DOHH2 (cell line): ENCODE measurements around the gene SFTPA1.
"Not testable (repeated sequence)": the region's sequence is repeated elsewhere in the genome, so short reads cannot be mapped to it uniquely, and the experiment has no call there.

Source experiments
- H3F3A ChIP-seq: fragments of 200-600 bp; sonication (generic), shearing (Covaris generic); 2 replicates; pipeline ENCODE4 v1.6.0; 2016; ENCODE audit warnings: antibody characterized with exemption, mild to moderate bottlenecking; ENCODE audit not compliant: control insufficient read depth, insufficient read depth
- H3K27ac ChIP-seq: fragments of 200-600 bp; sonication (generic); 2 replicates; pipeline ENCODE4 v1.5.1; 2014; ENCODE audit warnings: low read depth, mild to moderate bottlenecking, low read length, moderate library complexity
- H3K27me3 ChIP-seq: fragments of 200-600 bp; sonication (generic); 2 replicates; pipeline ENCODE4 v1.6.1; 2014; ENCODE audit warnings: mild to moderate bottlenecking, low read length, mixed read lengths; ENCODE audit not compliant: control insufficient read depth
- H3K36me3 ChIP-seq: fragments of 200-600 bp; sonication (generic); 2 replicates; pipeline ENCODE4 v1.6.1; 2014; ENCODE audit warnings: mild to moderate bottlenecking, low read length, moderate library complexity, mixed read lengths; ENCODE audit not compliant: control insufficient read depth
- H3K4me1 ChIP-seq: fragments of 200-600 bp; sonication (generic); 2 replicates; pipeline ENCODE4 v1.6.1; 2014; ENCODE audit warnings: mild to moderate bottlenecking, low read length, mixed read lengths; ENCODE audit not compliant: control insufficient read depth
- H3K4me2 ChIP-seq: fragments of 200-600 bp; sonication (generic); 2 replicates; pipeline ENCODE4 v1.6.0; 2014; ENCODE audit warnings: mild to moderate bottlenecking, low read length, moderate library complexity
- H3K4me3 ChIP-seq: fragments of 200-600 bp; sonication (generic); 2 replicates; pipeline ENCODE4 v1.5.1; 2014; ENCODE audit warnings: mild to moderate bottlenecking, low read length, mixed read lengths
- H3K79me2 ChIP-seq: fragments of 200-600 bp; sonication (generic); 2 replicates; pipeline ENCODE4 v1.6.1; 2014; ENCODE audit warnings: mild to moderate bottlenecking, low read length, mixed read lengths; ENCODE audit not compliant: control insufficient read depth
- H3K9me2 ChIP-seq: fragments of 200-600 bp; sonication (generic); replicated peaks from 2 replicates; pipeline ENCODE4 v1.6.1; 2014; ENCODE audit warnings: mild to moderate bottlenecking, low read length, mixed read lengths; ENCODE audit not compliant: control insufficient read depth
- H3K9me3 ChIP-seq: fragments of 200-600 bp; sonication (generic); 2 replicates; pipeline ENCODE4 v1.6.1; 2014; ENCODE audit warnings: antibody characterized with exemption, low read length, mixed read lengths; ENCODE audit not compliant: control insufficient read depth, insufficient read depth
- H4K20me1 ChIP-seq: fragments of 200-600 bp; sonication (generic); 2 replicates; pipeline ENCODE4 v1.6.0; 2014; ENCODE audit warnings: low read depth, mild to moderate bottlenecking, antibody characterized with exemption, low read length, moderate library complexity; ENCODE audit not compliant: control insufficient read depth, insufficient read depth
- EZH2phosphoT487 ChIP-seq: fragments of 200-600 bp; sonication (generic); IDR thresholded peaks from 2 replicates; pipeline ENCODE4 v1.6.1; 2017; ENCODE audit warnings: borderline replicate concordance, mild to moderate bottlenecking, antibody characterized with exemption, low read length, moderate library complexity, mixed read lengths
- TF ChIP-seq, protein P1 (sequence below): fragments of 200-600 bp; sonication (generic); IDR thresholded peaks from one replicate; pipeline ENCODE4 v1.5.1; 2014; ENCODE audit warnings: antibody characterized with exemption, mild to moderate bottlenecking, low read depth, low read length; ENCODE audit not compliant: poor library complexity, severe bottlenecking

Gene SFTPA1

DNA sequence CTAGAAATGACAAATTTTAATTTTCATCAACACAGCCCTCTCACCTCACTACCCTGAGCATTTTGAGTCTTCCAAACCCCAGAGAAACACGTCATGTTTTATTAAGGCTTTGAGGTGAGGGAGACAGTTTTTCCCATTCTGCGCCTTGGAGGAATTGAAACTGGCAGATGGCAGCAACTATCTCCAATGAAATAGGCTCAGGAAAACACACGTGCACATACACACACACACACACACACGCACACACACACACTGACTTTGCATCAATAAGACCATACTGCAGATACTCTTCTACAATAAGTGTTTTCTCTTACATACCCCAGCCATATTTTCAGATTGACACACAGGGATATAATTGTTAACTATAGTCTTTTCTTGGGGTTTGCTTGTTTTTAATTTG, 47.3 kb upstream of the SFTPA1 start:
- no peak overlapping the region for H3K4me2 ChIP-seq
- no peaks in the 10 kb centered on the region for H3K9me3 ChIP-seq
- H3K4me1 ChIP-seq = no peaks in the 10 kb centered on the region
- H4K20me1 ChIP-seq = no peaks in the 10 kb centered on the region; the same call in 1 of the 2 replicates
- no peaks in the 10 kb centered on the region for H3K79me2 ChIP-seq
- no peaks in the 10 kb centered on the region for H3F3A ChIP-seq
- H3K9me2 ChIP-seq = no peaks in the 10 kb centered on the region
- H3K4me3 ChIP-seq = no peak overlapping the region
- H3K27me3 ChIP-seq = 0 out of 2 replicates have a peak, but pooled peaks cover 3% of the 10 kb centered on the region
- TF ChIP-seq, protein P1, sequence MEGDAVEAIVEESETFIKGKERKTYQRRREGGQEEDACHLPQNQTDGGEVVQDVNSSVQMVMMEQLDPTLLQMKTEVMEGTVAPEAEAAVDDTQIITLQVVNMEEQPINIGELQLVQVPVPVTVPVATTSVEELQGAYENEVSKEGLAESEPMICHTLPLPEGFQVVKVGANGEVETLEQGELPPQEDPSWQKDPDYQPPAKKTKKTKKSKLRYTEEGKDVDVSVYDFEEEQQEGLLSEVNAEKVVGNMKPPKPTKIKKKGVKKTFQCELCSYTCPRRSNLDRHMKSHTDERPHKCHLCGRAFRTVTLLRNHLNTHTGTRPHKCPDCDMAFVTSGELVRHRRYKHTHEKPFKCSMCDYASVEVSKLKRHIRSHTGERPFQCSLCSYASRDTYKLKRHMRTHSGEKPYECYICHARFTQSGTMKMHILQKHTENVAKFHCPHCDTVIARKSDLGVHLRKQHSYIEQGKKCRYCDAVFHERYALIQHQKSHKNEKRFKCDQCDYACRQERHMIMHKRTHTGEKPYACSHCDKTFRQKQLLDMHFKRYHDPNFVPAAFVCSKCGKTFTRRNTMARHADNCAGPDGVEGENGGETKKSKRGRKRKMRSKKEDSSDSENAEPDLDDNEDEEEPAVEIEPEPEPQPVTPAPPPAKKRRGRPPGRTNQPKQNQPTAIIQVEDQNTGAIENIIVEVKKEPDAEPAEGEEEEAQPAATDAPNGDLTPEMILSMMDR = no peak
- no peak for TF ChIP-seq EZH2phosphoT487
- H3K36me3 ChIP-seq = no peaks in the 10 kb centered on the region
- no peak overlapping the region for H3K27ac ChIP-seq

- H3K4me2 ChIP-seq, H3K4me3 ChIP-seq, H3F3A ChIP-seq: not testable (repeated sequence)
Measured at GRCh38 chr10:79570624-79571023, 40.1 kb upstream of the SFTPA1 start.

DNA sequence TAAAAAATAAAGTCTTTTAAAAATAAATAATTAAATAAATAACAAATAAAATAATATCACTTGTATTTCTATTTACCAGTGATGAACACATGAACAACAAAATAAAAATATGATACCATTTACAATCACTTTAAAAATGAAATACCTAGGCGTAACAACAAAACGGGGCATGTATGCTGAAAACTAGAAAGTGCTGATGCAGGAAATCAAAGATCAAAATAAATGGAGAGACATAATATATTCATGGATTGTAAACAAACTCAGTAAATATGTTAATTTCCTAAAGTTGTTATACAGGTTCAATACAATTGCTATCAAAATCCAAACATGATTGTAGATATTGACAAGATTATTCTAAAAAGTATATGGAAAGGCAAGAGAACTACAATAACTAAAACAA, 31.4 kb upstream of the SFTPA1 start:
- H3K4me2 ChIP-seq = no peak overlapping the region
- no peaks in the 10 kb centered on the region for H3K9me2 ChIP-seq
- H3F3A ChIP-seq = no peaks in the 10 kb centered on the region
- H3K36me3 ChIP-seq = no peaks in the 10 kb centered on the region
- H3K79me2 ChIP-seq = no peaks in the 10 kb centered on the region
- no peaks in the 10 kb centered on the region for H3K4me1 ChIP-seq
- no peak overlapping the region for H3K27ac ChIP-seq
- H3K27me3 ChIP-seq = peaks cover 5% of the 10 kb centered on the region; the same call in 1 of the 2 replicates
- H3K4me3 ChIP-seq = no peak overlapping the region
- no peaks in the 10 kb centered on the region for H4K20me1 ChIP-seq
- no peaks in the 10 kb centered on the region for H3K9me3 ChIP-seq
- TF ChIP-seq, protein P1 = no peak
- no peak for TF ChIP-seq EZH2phosphoT487

More at GRCh38 chr10:79570624-79571023, 40.1 kb upstream of the SFTPA1 start:
- H3K9me3 ChIP-seq, H3K4me1 ChIP-seq, H3K36me3 ChIP-seq, H4K20me1 ChIP-seq, H3K79me2 ChIP-seq, H3K9me2 ChIP-seq, H3K27ac ChIP-seq, H3K27me3 ChIP-seq: not testable (repeated sequence)

DNA sequence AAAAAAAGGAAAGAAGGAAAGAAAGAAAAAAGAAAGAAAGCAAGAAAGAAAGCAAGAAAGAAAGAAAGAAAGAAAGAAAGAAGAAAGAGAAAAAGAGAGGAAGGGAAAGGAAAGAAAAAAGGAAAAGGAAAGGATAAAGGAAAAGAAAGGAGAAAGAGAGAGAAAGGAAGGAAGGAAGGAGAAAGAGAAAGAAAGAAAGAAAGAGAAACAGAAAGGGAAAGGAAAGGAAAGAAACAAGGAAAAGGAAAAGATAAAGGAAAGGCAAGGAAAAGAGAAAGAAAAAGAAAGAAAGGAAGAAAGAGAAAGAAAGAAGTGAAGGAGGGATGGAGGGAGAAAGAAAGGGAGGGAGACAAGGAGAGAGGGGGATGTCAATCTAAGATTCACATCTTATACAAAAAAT, 29.7 kb upstream of the SFTPA1 start:
- Histone ChIP-seq H3F3A (no peaks in the 10 kb centered on the region), H3K27me3 (peaks cover 5% of the 10 kb centered on the region; the same call in 1 of the 2 replicates), H3K79me2 (no peaks in the 10 kb centered on the region), H3K4me2 (no peak overlapping the region), H3K36me3 (no peaks in the 10 kb centered on the region), H3K9me2 (no peaks in the 10 kb centered on the region), H3K27ac (no peak overlapping the region), H3K4me3 (no peak overlapping the region), H3K9me3 (no peaks in the 10 kb centered on the region), H3K4me1 (no peaks in the 10 kb centered on the region), H4K20me1 (no peaks in the 10 kb centered on the region)
- TF ChIP-seq, protein P1 = no peak
- TF ChIP-seq EZH2phosphoT487 = no peak
